ENCODE measurements around the gene SMYD2. TPM values are rescaled to one million over a fixed set of nuclear protein-coding genes. Genes with fewer than 3 reads are reported as not detected.

The SMYD2 gene
- total RNA-seq, 2 experiments from 2014 or later: 20.8 to 26.5 TPM

- BruUV-seq (replicated peaks): no TSS peak
- intact Hi-C loops (cut with micrococcal nuclease; ENCODE audit: unreplicated experiment): no loop called here
- Histone ChIP-seq H3K4me3 (ENCODE audit: low read depth, low read length, poor library complexity, severe bottlenecking) (no peak overlapping the region), H3K27ac (ENCODE audit: low read depth, low read length, poor library complexity, severe bottlenecking) (no peak overlapping the region), H3K9me3 (ENCODE audit: low read length) (peaks cover 7% of the 10 kb centered on the region; the same call in 1 of the 2 replicates), H2AFZ (ENCODE audit: low read length) (no peak overlapping the region), H3K4me2 (ENCODE audit: low read length) (no peak overlapping the region), H3K36me3 (ENCODE audit: insufficient read depth, low read length) (no peaks in the 10 kb centered on the region), H3K79me2 (ENCODE audit: insufficient read depth, low read depth, low read length) (no peaks in the 10 kb centered on the region), H3K4me1 (ENCODE audit: insufficient read depth, low read length, poor library complexity, severe bottlenecking) (no peaks in the 10 kb centered on the region), H4K20me1 (ENCODE audit: insufficient read depth, low read length) (no peaks in the 10 kb centered on the region), H3K9me2 (ENCODE audit: insufficient read depth, low read length) (no peaks in the 10 kb centered on the region)
- POLR2A ChIA-PET: interaction anchor here (1.0 to 1.3 kb wide), 2 partner anchors 9 to 10 kb away, joined by 3 read pairs; no protein-coding TSS in a partner anchor
- TF ChIP-seq CTCF (conservative IDR thresholded peaks at IDR 0.05; ENCODE audit: low read length): no peak
- no peak for TF ChIP-seq EZH2phosphoT487 (IDR thresholded peaks at IDR 0.05; ENCODE audit: borderline replicate concordance, low read depth, low read length)
- no peak for DNase-seq (ENCODE audit: low spot score)
- CTCF ChIA-PET (ENCODE audit: unreplicated experiment): no interaction called here
These were observed 68.8 kb downstream of the SMYD2 start for GRCh38 chr1:214349781-214350180.

- Histone ChIP-seq H3K4me1 (ENCODE audit: insufficient read depth, low read length, poor library complexity, severe bottlenecking) (no peaks in the 10 kb centered on the region), H3K9me3 (ENCODE audit: low read length) (no peaks in the 10 kb centered on the region), H3K27ac (ENCODE audit: low read depth, low read length, poor library complexity, severe bottlenecking) (no peak overlapping the region), H4K20me1 (ENCODE audit: insufficient read depth, low read length) (no peaks in the 10 kb centered on the region), H3K4me2 (ENCODE audit: low read length) (no peak overlapping the region), H3K4me3 (ENCODE audit: low read depth, low read length, poor library complexity, severe bottlenecking) (no peak overlapping the region), H3K9me2 (ENCODE audit: insufficient read depth, low read length) (no peaks in the 10 kb centered on the region), H3K79me2 (ENCODE audit: insufficient read depth, low read depth, low read length) (no peaks in the 10 kb centered on the region), H2AFZ (ENCODE audit: low read length) (no peak overlapping the region), H3K36me3 (ENCODE audit: insufficient read depth, low read length) (no peaks in the 10 kb centered on the region)
- TF ChIP-seq CTCF (conservative IDR thresholded peaks at IDR 0.05; ENCODE audit: low read length): no peak
- no peak for TF ChIP-seq EZH2phosphoT487 (IDR thresholded peaks at IDR 0.05; ENCODE audit: borderline replicate concordance, low read depth, low read length)
- DNase-seq (ENCODE audit: low spot score): no peak
- ChIA-PET CTCF (ENCODE audit: unreplicated experiment) (no interaction called here), POLR2A (interaction anchor here (0.8 to 1.0 kb wide), 2 partner anchors 8 to 22 kb away, joined by 3 to 6 read pairs; no protein-coding TSS in a partner anchor)
- intact Hi-C loops (cut with micrococcal nuclease; ENCODE audit: unreplicated experiment): no loop called here
- no TSS peak for BruUV-seq (replicated peaks)
These were observed 70.8 kb downstream of the SMYD2 start for GRCh38 chr1:214351551-214352277.

GRCh38 chr1:214352838-214353237, 71.9 kb downstream of the SMYD2 start:
- no peaks in the 10 kb centered on the region for H3K36me3 ChIP-seq (ENCODE audit: insufficient read depth, low read length)
- no peaks in the 10 kb centered on the region for H4K20me1 ChIP-seq (ENCODE audit: insufficient read depth, low read length)
- POLR2A ChIA-PET: interaction anchor here (0.8 kb wide), 1 partner anchor 21 kb away, joined by 3 read pairs; no protein-coding TSS in a partner anchor
- no peak overlapping the region for H2AFZ ChIP-seq (ENCODE audit: low read length)
- H3K79me2 ChIP-seq (ENCODE audit: insufficient read depth, low read depth, low read length): no peaks in the 10 kb centered on the region
- intact Hi-C loops (cut with micrococcal nuclease; ENCODE audit: unreplicated experiment): no loop called here
- BruUV-seq (replicated peaks): no TSS peak
- TF ChIP-seq EZH2phosphoT487 (IDR thresholded peaks at IDR 0.05; ENCODE audit: borderline replicate concordance, low read depth, low read length): no peak
- TF ChIP-seq CTCF (conservative IDR thresholded peaks at IDR 0.05; ENCODE audit: low read length): no peak
- H3K4me2 ChIP-seq (ENCODE audit: low read length): no peak overlapping the region
- H3K4me3 ChIP-seq (ENCODE audit: low read depth, low read length, poor library complexity, severe bottlenecking): no peak overlapping the region
- no peaks in the 10 kb centered on the region for H3K9me3 ChIP-seq (ENCODE audit: low read length)
- no peaks in the 10 kb centered on the region for H3K9me2 ChIP-seq (ENCODE audit: insufficient read depth, low read length)
- no peak for DNase-seq (ENCODE audit: low spot score)
- no peaks in the 10 kb centered on the region for H3K4me1 ChIP-seq (ENCODE audit: insufficient read depth, low read length, poor library complexity, severe bottlenecking)
- no peak overlapping the region for H3K27ac ChIP-seq (ENCODE audit: low read depth, low read length, poor library complexity, severe bottlenecking)
- CTCF ChIA-PET (ENCODE audit: unreplicated experiment): no interaction called here

All from OCI-LY7 (cell line).